NB4 (cell line): ENCODE data around the gene INSIG2.

Experiments used
- POLR2A ChIP-seq: IDR thresholded peaks from 2 replicates; pipeline ENCODE4 v1.6.1; 2011; ENCODE audit warnings: mild to moderate bottlenecking; ENCODE audit not compliant: insufficient read length; ENCODE audit errors: extremely low read depth
- TF ChIP-seq, protein P1 (sequence below): IDR thresholded peaks from one replicate; pipeline ENCODE4 v1.5.1; 2012; ENCODE audit warnings: low read depth, low read length
- TF ChIP-seq, protein P2 (sequence below): IDR thresholded peaks from 2 replicates; pipeline ENCODE4 v1.6.1; 2011; ENCODE audit warnings: low read depth, low read length

DNA sequence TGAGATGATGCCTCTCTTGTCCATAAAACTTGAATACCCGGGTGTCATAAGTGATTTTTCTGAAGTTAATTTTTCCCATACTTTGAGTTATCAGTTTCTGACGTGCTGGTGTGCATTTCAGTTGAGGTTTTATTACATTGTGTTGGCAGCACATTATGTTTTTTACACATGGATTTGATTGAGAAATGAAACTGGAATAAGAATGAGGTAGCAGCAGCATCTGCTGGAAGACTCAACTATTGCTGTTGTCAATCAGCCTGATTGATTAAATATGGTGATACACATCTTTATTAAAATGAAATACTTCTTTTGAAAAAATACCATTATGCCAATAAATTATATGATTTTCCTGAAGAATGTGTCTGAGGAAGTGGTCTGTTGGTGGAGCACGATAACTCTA lies 60.5 kb downstream of the INSIG2 start:
- TF ChIP-seq POLR2A = no peak
- TF ChIP-seq, protein P1, sequence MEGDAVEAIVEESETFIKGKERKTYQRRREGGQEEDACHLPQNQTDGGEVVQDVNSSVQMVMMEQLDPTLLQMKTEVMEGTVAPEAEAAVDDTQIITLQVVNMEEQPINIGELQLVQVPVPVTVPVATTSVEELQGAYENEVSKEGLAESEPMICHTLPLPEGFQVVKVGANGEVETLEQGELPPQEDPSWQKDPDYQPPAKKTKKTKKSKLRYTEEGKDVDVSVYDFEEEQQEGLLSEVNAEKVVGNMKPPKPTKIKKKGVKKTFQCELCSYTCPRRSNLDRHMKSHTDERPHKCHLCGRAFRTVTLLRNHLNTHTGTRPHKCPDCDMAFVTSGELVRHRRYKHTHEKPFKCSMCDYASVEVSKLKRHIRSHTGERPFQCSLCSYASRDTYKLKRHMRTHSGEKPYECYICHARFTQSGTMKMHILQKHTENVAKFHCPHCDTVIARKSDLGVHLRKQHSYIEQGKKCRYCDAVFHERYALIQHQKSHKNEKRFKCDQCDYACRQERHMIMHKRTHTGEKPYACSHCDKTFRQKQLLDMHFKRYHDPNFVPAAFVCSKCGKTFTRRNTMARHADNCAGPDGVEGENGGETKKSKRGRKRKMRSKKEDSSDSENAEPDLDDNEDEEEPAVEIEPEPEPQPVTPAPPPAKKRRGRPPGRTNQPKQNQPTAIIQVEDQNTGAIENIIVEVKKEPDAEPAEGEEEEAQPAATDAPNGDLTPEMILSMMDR = no peak
- TF ChIP-seq, protein P2, sequence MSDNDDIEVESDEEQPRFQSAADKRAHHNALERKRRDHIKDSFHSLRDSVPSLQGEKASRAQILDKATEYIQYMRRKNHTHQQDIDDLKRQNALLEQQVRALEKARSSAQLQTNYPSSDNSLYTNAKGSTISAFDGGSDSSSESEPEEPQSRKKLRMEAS = no peak
